BLaER1 (cell line): ENCODE measurements around the gene CTU2.

ENCODE experiments used
- H3K27ac ChIP-seq: shearing (Covaris generic); formaldehyde crosslinking; 2 replicates; pipeline ENCODE4 v1.8.1; 2022
- H3K27me3 ChIP-seq: shearing (Covaris generic); formaldehyde crosslinking; 2 replicates; pipeline ENCODE4 v1.8.1; 2022
- H3K36me3 ChIP-seq: shearing (Covaris generic); formaldehyde crosslinking; 2 replicates; pipeline ENCODE4 v1.8.1; 2022
- H3K4me1 ChIP-seq: shearing (Covaris generic); formaldehyde crosslinking; 2 replicates; pipeline ENCODE4 v1.8.1; 2022
- H3K4me2 ChIP-seq: shearing (Covaris generic); formaldehyde crosslinking; 2 replicates; pipeline ENCODE4 v1.8.1; 2022
- H3K4me3 ChIP-seq: shearing (Covaris generic); formaldehyde crosslinking; 2 replicates; pipeline ENCODE4 v1.8.1; 2022
- H3K9ac ChIP-seq: shearing (Covaris generic); formaldehyde crosslinking; 2 replicates; pipeline ENCODE4 v1.8.1; 2022
- H3K9me3 ChIP-seq: shearing (Covaris generic); formaldehyde crosslinking; 2 replicates; pipeline ENCODE4 v1.8.1; 2022
- H4K20me1 ChIP-seq: shearing (Covaris generic); formaldehyde crosslinking; 2 replicates; pipeline ENCODE4 v1.8.1; 2022
- Cebpa-rat ChIP-seq: shearing (Covaris generic); IDR thresholded peaks from 2 replicates; pipeline ENCODE4 v1.8.1; 2022

The CTU2 gene

GRCh38 chr16:88758227-88758943 lies 52.1 kb downstream of the CTU2 start:
- H3K27me3 ChIP-seq, result no peaks in the 10 kb centered on the region
- H3K4me1 ChIP-seq, result peaks cover 94% of the 10 kb centered on the region
- H3K4me2 ChIP-seq, result peak overlapping the region; percentile 72
- H3K27ac ChIP-seq, result no peak overlapping the region; the same call in 1 of the 2 replicates
- peaks cover 8% of the 10 kb centered on the region; the same call in 1 of the 2 replicates for H3K9me3 ChIP-seq
- H3K36me3 ChIP-seq, result peaks cover 52% of the 10 kb centered on the region
- no peak overlapping the region for H3K9ac ChIP-seq
- no peak for TF ChIP-seq Cebpa-rat
- peaks cover 100% of the 10 kb centered on the region for H4K20me1 ChIP-seq
- no peak overlapping the region for H3K4me3 ChIP-seq

GRCh38 chr16:88758944-88759244 lies 52.6 kb downstream of the CTU2 start:
- H3K4me3 ChIP-seq, result no peak overlapping the region
- H3K36me3 ChIP-seq, result peaks cover 53% of the 10 kb centered on the region
- H4K20me1 ChIP-seq, result peaks cover 100% of the 10 kb centered on the region
- no peak overlapping the region for H3K9ac ChIP-seq
- H3K27me3 ChIP-seq, result no peaks in the 10 kb centered on the region
- H3K4me1 ChIP-seq, result peaks cover 94% of the 10 kb centered on the region
- no peak for TF ChIP-seq Cebpa-rat
- peaks cover 8% of the 10 kb centered on the region; the same call in 1 of the 2 replicates for H3K9me3 ChIP-seq
- peak overlapping the region; percentile 72 for H3K4me2 ChIP-seq
- peak overlapping the region; percentile 11; the same call in 1 of the 2 replicates for H3K27ac ChIP-seq

GRCh38 chr16:88759245-88759975 lies 53.1 kb downstream of the CTU2 start:
- Histone ChIP-seq H3K4me3 (no peak overlapping the region), H3K9me3 (peaks cover 8% of the 10 kb centered on the region; the same call in 1 of the 2 replicates), H3K27me3 (no peaks in the 10 kb centered on the region), H3K4me1 (peaks cover 94% of the 10 kb centered on the region), H4K20me1 (peaks cover 100% of the 10 kb centered on the region), H3K4me2 (peak overlapping the region; percentile 72), H3K9ac (peak overlapping the region; percentile 57; the same call in 1 of the 2 replicates), H3K36me3 (peaks cover 58% of the 10 kb centered on the region), H3K27ac (peak overlapping the region; percentile 11; the same call in 1 of the 2 replicates)
- TF ChIP-seq Cebpa-rat, result no peak

GRCh38 chr16:88759976-88760350 lies 53.7 kb downstream of the CTU2 start:
- Histone ChIP-seq H4K20me1 (peaks cover 100% of the 10 kb centered on the region), H3K9me3 (peaks cover 8% of the 10 kb centered on the region; the same call in 1 of the 2 replicates), H3K4me2 (peak overlapping the region; percentile 72), H3K27me3 (no peaks in the 10 kb centered on the region), H3K36me3 (peaks cover 58% of the 10 kb centered on the region), H3K4me1 (peaks cover 94% of the 10 kb centered on the region), H3K27ac (peak overlapping the region; percentile 44; the same call in 1 of the 2 replicates), H3K9ac (peak overlapping the region; percentile 57; the same call in 1 of the 2 replicates), H3K4me3 (no peak overlapping the region)
- no peak for TF ChIP-seq Cebpa-rat

GRCh38 chr16:88760424-88761142 lies 54.3 kb downstream of the CTU2 start:
- TF ChIP-seq Cebpa-rat, result no peak
- H3K4me1 ChIP-seq, result peaks cover 97% of the 10 kb centered on the region
- no peaks in the 10 kb centered on the region for H3K27me3 ChIP-seq
- H3K4me3 ChIP-seq, result no peak overlapping the region
- 0 out of 2 replicates have a peak overlapping the region, but pooled peaks have one; percentile 44 for H3K27ac ChIP-seq
- peak overlapping the region; percentile 72 for H3K4me2 ChIP-seq
- H3K9ac ChIP-seq, result peak overlapping the region; percentile 57; the same call in 1 of the 2 replicates
- H4K20me1 ChIP-seq, result peaks cover 100% of the 10 kb centered on the region
- H3K36me3 ChIP-seq, result peaks cover 59% of the 10 kb centered on the region
- H3K9me3 ChIP-seq, result peaks cover 8% of the 10 kb centered on the region; the same call in 1 of the 2 replicates

GRCh38 chr16:88761143-88761534 lies 54.8 kb downstream of the CTU2 start:
- Histone ChIP-seq H3K4me2 (peak overlapping the region; percentile 72; the same call in 1 of the 2 replicates), H3K27ac (no peak overlapping the region), H3K36me3 (peaks cover 57% of the 10 kb centered on the region), H3K9me3 (peaks cover 8% of the 10 kb centered on the region; the same call in 1 of the 2 replicates), H3K4me1 (peaks cover 97% of the 10 kb centered on the region), H3K9ac (no peak overlapping the region), H4K20me1 (peaks cover 100% of the 10 kb centered on the region), H3K4me3 (no peak overlapping the region), H3K27me3 (no peaks in the 10 kb centered on the region)
- TF ChIP-seq Cebpa-rat, result no peak

- Histone ChIP-seq H3K36me3 (peaks cover 59% of the 10 kb centered on the region), H3K27ac (no peak overlapping the region), H3K9me3 (peaks cover 8% of the 10 kb centered on the region; the same call in 1 of the 2 replicates), H3K4me2 (no peak overlapping the region), H3K9ac (no peak overlapping the region), H3K27me3 (no peaks in the 10 kb centered on the region), H4K20me1 (peaks cover 100% of the 10 kb centered on the region), H3K4me3 (no peak overlapping the region), H3K4me1 (peaks cover 97% of the 10 kb centered on the region)
- no peak for TF ChIP-seq Cebpa-rat
Measured at GRCh38 chr16:88761830-88762229, 55.5 kb downstream of the CTU2 start.

GRCh38 chr16:88762258-88762870 lies 56.1 kb downstream of the CTU2 start:
- peaks cover 100% of the 10 kb centered on the region for H4K20me1 ChIP-seq
- H3K4me1 ChIP-seq, result peaks cover 97% of the 10 kb centered on the region
- TF ChIP-seq Cebpa-rat, result no peak
- H3K4me3 ChIP-seq, result no peak overlapping the region
- 0 out of 2 replicates have a peak overlapping the region, but pooled peaks have one; percentile 7 for H3K4me2 ChIP-seq
- H3K9me3 ChIP-seq, result peaks cover 8% of the 10 kb centered on the region; the same call in 1 of the 2 replicates
- peaks cover 59% of the 10 kb centered on the region for H3K36me3 ChIP-seq
- H3K27ac ChIP-seq, result no peak overlapping the region; the same call in 1 of the 2 replicates
- no peak overlapping the region for H3K9ac ChIP-seq
- H3K27me3 ChIP-seq, result no peaks in the 10 kb centered on the region

- Histone ChIP-seq H3K27ac (0 out of 2 replicates have a peak overlapping the region, but pooled peaks have one; percentile 18), H3K4me2 (no peak overlapping the region), H3K4me3 (no peak overlapping the region), H3K9me3 (peaks cover 8% of the 10 kb centered on the region; the same call in 1 of the 2 replicates), H4K20me1 (peaks cover 100% of the 10 kb centered on the region), H3K27me3 (no peaks in the 10 kb centered on the region), H3K36me3 (peaks cover 59% of the 10 kb centered on the region), H3K4me1 (peaks cover 97% of the 10 kb centered on the region), H3K9ac (no peak overlapping the region)
- no peak for TF ChIP-seq Cebpa-rat
Measured at GRCh38 chr16:88762941-88763340, 56.6 kb downstream of the CTU2 start.
